HAP-1 (cell line): ENCODE results near the gene PXDN.
A peak's percentile ranks its signal among the peaks of the same experiment; 100 is the strongest.

Experiments
- DNase-seq, 2 experiments: peaks; one replicate each; pipeline ENCODE4 v3.0.0-alpha.2; 2016 to 2020; ENCODE audit warnings: low spot score in 2 of 2
- H3K27me3 ChIP-seq: fragments of 250-450 bp; sonication (Bioruptor Pico); 2 replicates; pipeline ENCODE4 v1.5.1; 2020; ENCODE audit warnings: low read depth, mild to moderate bottlenecking, moderate library complexity
- H3K36me3 ChIP-seq: fragments of 250-450 bp; sonication (Bioruptor Pico); replicated peaks from 2 replicates; pipeline ENCODE4 v1.5.1; 2020; ENCODE audit warnings: mild to moderate bottlenecking
- H3K4me1 ChIP-seq: fragments of 250-450 bp; sonication (Bioruptor Pico); 2 replicates; pipeline ENCODE4 v1.5.1; 2020; ENCODE audit warnings: mild to moderate bottlenecking
- H3K4me3 ChIP-seq: fragments of 250-450 bp; sonication (Bioruptor Pico); 2 replicates; pipeline ENCODE4 v1.5.1; 2020; ENCODE audit warnings: mild to moderate bottlenecking, moderate library complexity
- H3K9me3 ChIP-seq: fragments of 250-450 bp; sonication (Bioruptor Pico); 2 replicates; pipeline ENCODE4 v1.5.1; 2020; ENCODE audit warnings: mild to moderate bottlenecking, moderate library complexity
- in situ Hi-C: fragments of 300-500 bp; cut with MboI; formaldehyde crosslinking; loops from 3 replicates; pipeline ENCODE4 v1.14.3; 2020; ENCODE audit warnings: low sequenced_read_pairs, inconsistent platforms, mixed read lengths

Gene PXDN

GRCh38 chr2:1598800-1599199 lies 145.5 kb downstream of the PXDN start:
- in situ Hi-C loops: no loop called here
- Histone ChIP-seq H3K9me3 (no peaks in the 10 kb centered on the region), H3K4me3 (no peak overlapping the region), H3K27me3 (no peaks in the 10 kb centered on the region), H3K36me3 (no peaks in the 10 kb centered on the region), H3K4me1 (no peaks in the 10 kb centered on the region)
- no peak for DNase-seq

- H3K36me3 ChIP-seq: no peaks in the 10 kb centered on the region
- no peaks in the 10 kb centered on the region for H3K9me3 ChIP-seq
- no peak for DNase-seq
- H3K4me3 ChIP-seq: no peak overlapping the region
- H3K4me1 ChIP-seq: no peaks in the 10 kb centered on the region
- no peaks in the 10 kb centered on the region for H3K27me3 ChIP-seq
- in situ Hi-C loops: no loop called here
Measured at GRCh38 chr2:1598041-1598710, 146.1 kb downstream of the PXDN start.

- in situ Hi-C loops: no loop called here
- H3K4me3 ChIP-seq: no peak overlapping the region
- H3K27me3 ChIP-seq: no peaks in the 10 kb centered on the region
- H3K4me1 ChIP-seq: no peaks in the 10 kb centered on the region
- no peaks in the 10 kb centered on the region for H3K36me3 ChIP-seq
- no peaks in the 10 kb centered on the region for H3K9me3 ChIP-seq
- no peak for DNase-seq
Measured at GRCh38 chr2:1595274-1595673, 149.0 kb downstream of the PXDN start.

GRCh38 chr2:1594373-1595171 lies 149.7 kb downstream of the PXDN start:
- H3K9me3 ChIP-seq: no peaks in the 10 kb centered on the region
- H3K36me3 ChIP-seq: no peaks in the 10 kb centered on the region
- DNase-seq: no peak
- in situ Hi-C loops: no loop called here
- H3K27me3 ChIP-seq: no peaks in the 10 kb centered on the region
- no peaks in the 10 kb centered on the region for H3K4me1 ChIP-seq
- no peak overlapping the region for H3K4me3 ChIP-seq

GRCh38 chr2:1594123-1594372 lies 150.3 kb downstream of the PXDN start:
- Histone ChIP-seq H3K4me3 (no peak overlapping the region), H3K27me3 (no peaks in the 10 kb centered on the region), H3K36me3 (no peaks in the 10 kb centered on the region), H3K9me3 (no peaks in the 10 kb centered on the region), H3K4me1 (no peaks in the 10 kb centered on the region)
- in situ Hi-C loops: no loop called here
- no peak for DNase-seq

GRCh38 chr2:1593371-1594122 lies 150.8 kb downstream of the PXDN start:
- Histone ChIP-seq H3K9me3 (no peaks in the 10 kb centered on the region), H3K4me1 (no peaks in the 10 kb centered on the region), H3K4me3 (no peak overlapping the region), H3K27me3 (no peaks in the 10 kb centered on the region), H3K36me3 (no peaks in the 10 kb centered on the region)
- in situ Hi-C loops: no loop called here
- no peak for DNase-seq

GRCh38 chr2:1591978-1592907 lies 152.1 kb downstream of the PXDN start:
- Histone ChIP-seq H3K36me3 (no peaks in the 10 kb centered on the region), H3K4me1 (no peaks in the 10 kb centered on the region), H3K4me3 (no peak overlapping the region), H3K9me3 (no peaks in the 10 kb centered on the region), H3K27me3 (no peaks in the 10 kb centered on the region)
- peak in 1 of 2 experiments; percentile 16 for DNase-seq
- in situ Hi-C loops: no loop called here

- no peaks in the 10 kb centered on the region for H3K36me3 ChIP-seq
- no peaks in the 10 kb centered on the region for H3K4me1 ChIP-seq
- no peak overlapping the region for H3K4me3 ChIP-seq
- in situ Hi-C loops: no loop called here
- DNase-seq: no peak
- H3K27me3 ChIP-seq: no peaks in the 10 kb centered on the region
- no peaks in the 10 kb centered on the region for H3K9me3 ChIP-seq
Measured at GRCh38 chr2:1591461-1591770, 152.9 kb downstream of the PXDN start.

- Histone ChIP-seq H3K9me3 (no peaks in the 10 kb centered on the region), H3K27me3 (no peaks in the 10 kb centered on the region), H3K4me3 (no peak overlapping the region), H3K4me1 (no peaks in the 10 kb centered on the region), H3K36me3 (no peaks in the 10 kb centered on the region)
- in situ Hi-C loops: no loop called here
- DNase-seq: no peak
Measured at GRCh38 chr2:1590596-1591460, 153.5 kb downstream of the PXDN start.

GRCh38 chr2:1588978-1589621 lies 155.2 kb downstream of the PXDN start:
- Histone ChIP-seq H3K9me3 (no peaks in the 10 kb centered on the region), H3K27me3 (no peaks in the 10 kb centered on the region), H3K4me1 (no peaks in the 10 kb centered on the region), H3K36me3 (no peaks in the 10 kb centered on the region), H3K4me3 (no peak overlapping the region)
- in situ Hi-C loops: no loop called here
- no peak for DNase-seq

GRCh38 chr2:1588051-1588977 lies 156.0 kb downstream of the PXDN start:
- no peaks in the 10 kb centered on the region for H3K27me3 ChIP-seq
- no peaks in the 10 kb centered on the region for H3K9me3 ChIP-seq
- no peaks in the 10 kb centered on the region for H3K36me3 ChIP-seq
- no peak for DNase-seq
- H3K4me3 ChIP-seq: no peak overlapping the region
- in situ Hi-C loops: no loop called here
- no peaks in the 10 kb centered on the region for H3K4me1 ChIP-seq
